ENCODE measurements around the gene CDH4. TPM values are rescaled to one million over a fixed set of nuclear protein-coding genes. Genes with fewer than 3 reads are reported as not detected.

The CDH4 gene
- total RNA-seq, 1 donor = 0.18 TPM

GRCh38 chr20:61814726-61815125 lies 562.7 kb downstream of the CDH4 start:
- DNase-seq (ENCODE audit: low read depth) = no peak
- TF ChIP-seq, protein P1, sequence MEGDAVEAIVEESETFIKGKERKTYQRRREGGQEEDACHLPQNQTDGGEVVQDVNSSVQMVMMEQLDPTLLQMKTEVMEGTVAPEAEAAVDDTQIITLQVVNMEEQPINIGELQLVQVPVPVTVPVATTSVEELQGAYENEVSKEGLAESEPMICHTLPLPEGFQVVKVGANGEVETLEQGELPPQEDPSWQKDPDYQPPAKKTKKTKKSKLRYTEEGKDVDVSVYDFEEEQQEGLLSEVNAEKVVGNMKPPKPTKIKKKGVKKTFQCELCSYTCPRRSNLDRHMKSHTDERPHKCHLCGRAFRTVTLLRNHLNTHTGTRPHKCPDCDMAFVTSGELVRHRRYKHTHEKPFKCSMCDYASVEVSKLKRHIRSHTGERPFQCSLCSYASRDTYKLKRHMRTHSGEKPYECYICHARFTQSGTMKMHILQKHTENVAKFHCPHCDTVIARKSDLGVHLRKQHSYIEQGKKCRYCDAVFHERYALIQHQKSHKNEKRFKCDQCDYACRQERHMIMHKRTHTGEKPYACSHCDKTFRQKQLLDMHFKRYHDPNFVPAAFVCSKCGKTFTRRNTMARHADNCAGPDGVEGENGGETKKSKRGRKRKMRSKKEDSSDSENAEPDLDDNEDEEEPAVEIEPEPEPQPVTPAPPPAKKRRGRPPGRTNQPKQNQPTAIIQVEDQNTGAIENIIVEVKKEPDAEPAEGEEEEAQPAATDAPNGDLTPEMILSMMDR (IDR thresholded peaks at IDR 0.05; ENCODE audit: insufficient read depth, low read length) = no peak
- no peak overlapping the region for H3K4me3 ChIP-seq (ENCODE audit: low read depth, low read length)

DNA sequence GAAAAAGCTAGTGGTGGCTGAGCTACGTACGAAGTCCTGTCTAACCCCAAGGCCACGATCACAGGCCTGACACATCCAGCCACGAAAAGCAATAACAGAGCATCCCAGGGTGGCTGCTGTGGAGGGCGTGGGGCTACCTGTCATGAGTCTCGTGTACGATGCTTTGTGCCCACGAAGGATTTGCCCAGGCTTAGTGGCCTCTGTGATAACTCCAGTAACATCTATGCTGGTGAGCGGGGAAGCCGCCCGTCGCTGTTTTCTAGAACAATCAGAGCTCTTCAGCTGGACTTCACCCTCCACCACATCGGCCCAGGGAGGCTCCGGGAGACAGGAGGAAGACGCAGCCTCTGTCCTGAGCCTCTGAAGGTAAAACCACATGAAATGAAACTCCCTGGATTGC lies 563.1 kb downstream of the CDH4 start:
- TF ChIP-seq, protein P1 (IDR thresholded peaks at IDR 0.05; ENCODE audit: insufficient read depth, low read length) = no peak
- no peak overlapping the region for H3K4me3 ChIP-seq (ENCODE audit: low read depth, low read length)
- no peak for DNase-seq (ENCODE audit: low read depth)

GRCh38 chr20:61815678-61816077 lies 563.6 kb downstream of the CDH4 start:
- no peak overlapping the region for H3K4me3 ChIP-seq (ENCODE audit: low read depth, low read length)
- DNase-seq (ENCODE audit: low read depth) = no peak
- TF ChIP-seq, protein P1 (IDR thresholded peaks at IDR 0.05; ENCODE audit: insufficient read depth, low read length) = no peak

- no peak for DNase-seq (ENCODE audit: low read depth)
- no peak overlapping the region for H3K4me3 ChIP-seq (ENCODE audit: low read depth, low read length)
- TF ChIP-seq, protein P1 (IDR thresholded peaks at IDR 0.05; ENCODE audit: insufficient read depth, low read length) = no peak
These were observed 564.8 kb downstream of the CDH4 start for GRCh38 chr20:61816606-61817460.

DNA sequence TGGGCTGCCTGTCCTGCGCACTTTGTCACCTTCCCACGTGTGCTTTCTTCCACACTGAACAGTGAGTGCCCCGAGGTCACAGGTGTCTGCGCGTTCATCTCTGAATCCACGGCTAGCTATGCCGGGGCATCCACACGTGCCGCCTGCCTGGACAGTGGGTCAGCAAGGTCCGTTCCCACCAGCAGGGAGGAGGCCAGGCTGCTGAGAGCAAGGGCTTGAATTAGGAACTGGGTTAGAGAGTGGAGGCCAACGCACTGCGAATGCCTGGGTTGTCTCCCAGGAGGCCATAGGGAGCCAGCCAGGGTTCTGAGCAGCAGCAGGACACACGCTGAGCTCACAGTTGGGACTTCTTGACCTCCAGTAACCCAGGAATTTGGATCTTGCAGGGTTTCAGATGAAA lies 565.5 kb downstream of the CDH4 start:
- TF ChIP-seq, protein P1 (IDR thresholded peaks at IDR 0.05; ENCODE audit: insufficient read depth, low read length) = no peak
- H3K4me3 ChIP-seq (ENCODE audit: low read depth, low read length) = no peak overlapping the region
- no peak for DNase-seq (ENCODE audit: low read depth)

- DNase-seq (ENCODE audit: low read depth) = no peak
- TF ChIP-seq, protein P1 (IDR thresholded peaks at IDR 0.05; ENCODE audit: insufficient read depth, low read length) = no peak
These were observed 566.9 kb downstream of the CDH4 start for GRCh38 chr20:61818746-61819573.

More at GRCh38 chr20:61818746-61819573, 566.9 kb downstream of the CDH4 start:
- no peak overlapping the region for H3K4me3 ChIP-seq (ENCODE audit: low read depth, low read length)
